Measurements from ENCODE around the gene RARRES2. TPM values are rescaled to one million over a fixed set of nuclear protein-coding genes. Genes with fewer than 3 reads are reported as not detected.

Gene RARRES2
- total and polyA plus RNA-seq, 2 of the 13 experiments (the other 11 are each of a cell fraction or from before 2014, with no cell fraction given), result 134 to 172 TPM

DNA sequence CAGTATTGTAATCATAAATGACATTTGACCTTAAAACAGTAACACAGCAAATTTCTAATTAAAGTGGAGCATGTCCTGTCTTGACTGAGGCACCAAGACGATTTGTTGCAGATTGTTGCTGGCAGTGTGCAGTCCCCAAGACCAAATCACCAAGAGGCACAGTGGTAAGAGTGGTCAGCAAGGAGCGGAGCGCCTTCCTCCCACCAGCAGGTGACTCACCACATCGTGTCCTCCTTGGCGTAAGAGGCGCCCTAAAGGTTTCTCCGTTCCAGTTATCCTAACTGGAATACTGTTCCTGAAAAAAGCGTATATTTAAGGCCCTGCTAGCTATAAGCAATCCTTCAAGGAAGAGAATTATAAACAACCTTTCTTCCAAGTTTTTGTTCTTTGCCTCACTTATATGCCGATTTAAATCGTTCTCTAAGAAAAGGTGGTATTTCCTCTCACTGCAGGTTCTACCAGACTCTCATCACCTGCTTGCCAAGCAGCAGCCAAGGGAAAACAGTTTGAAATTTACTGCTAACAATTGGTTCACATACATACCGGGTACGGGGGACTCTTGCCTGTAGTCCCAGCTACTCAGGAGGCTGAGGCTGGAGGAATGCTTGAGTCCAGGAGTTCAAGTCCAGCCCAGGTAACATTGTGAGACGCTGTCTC is 16.5 kb upstream of the RARRES2 start:
- H3K9ac ChIP-seq (ENCODE audit: insufficient read depth, low read depth, low read length), result no peak overlapping the region
- no peaks in the 10 kb centered on the region for H4K20me1 ChIP-seq (ENCODE audit: insufficient read depth, low read length)
- no peaks in the 10 kb centered on the region for H3K27me3 ChIP-seq (ENCODE audit: control insufficient read depth in 1 of 2, insufficient read depth in 2 of 2, low read length in 2 of 2)
- peak; percentile 49 for ATAC-seq
- no peak overlapping the region for H3K27ac ChIP-seq (ENCODE audit: extremely low read length, insufficient read depth, low read length)
- H3K4me2 ChIP-seq (ENCODE audit: low read depth, low read length), result peak overlapping the region; percentile 67
- ChIA-PET CTCF (ENCODE audit: low intra/inter-chr PET ratio, low total read pairs) (interaction anchor here (4.3 kb wide), 1 partner anchor 31 kb away, joined by 45 read pairs; no protein-coding TSS in a partner anchor), POLR2A (interaction anchor here (1.2 to 1.4 kb wide), 3 partner anchors 11 to 31 kb away, joined by 3 to 5 read pairs (median 5); partner anchors contain the start of gene REPIN1)
- no peak overlapping the region for H2AFZ ChIP-seq (ENCODE audit: low read length)
- no peaks in the 10 kb centered on the region for H3K79me2 ChIP-seq (ENCODE audit: insufficient read depth, low read length)
- no peaks in the 10 kb centered on the region for H3K36me3 ChIP-seq (replicated peaks in 1 of 2; ENCODE audit: control insufficient read depth in 1 of 2, insufficient read depth in 2 of 2, low read length in 2 of 2)
- no TSS peak for BruUV-seq (replicated peaks)
- in situ Hi-C loops (cut with HindIII; ENCODE audit: extremely low pct_ligation_motif_present, low pct_unique_long_range_greater_than_20kb), result no loop called here
- peak overlapping the region in 1 of 3 experiments; percentile 29; a peak in 1 of 6 replicates for H3K4me3 ChIP-seq (replicated peaks in 1 of 3; ENCODE audit: insufficient read depth in 1 of 3, low read depth in 2 of 3, low read length in 3 of 3)
- no peak for DNase-seq (ENCODE audit: low spot score)
- H3K4me1 ChIP-seq (ENCODE audit: insufficient read depth, low read length), result peaks cover 68% of the 10 kb centered on the region
- intact Hi-C loops (cut with micrococcal nuclease; ENCODE audit: unreplicated experiment), result loop anchor here (2.0 to 10.0 kb wide), 3 partner anchors 36 to 73 kb away; partner anchors contain the start of genes ACTR3C and LRRC61
- H3K9me3 ChIP-seq (ENCODE audit: low read length), result no peaks in the 10 kb centered on the region
- WGBS (ENCODE audit: low lambda C conversion rate), result 45% methylated on average over 13 of the region's 13 CpGs
- no peak for FAIRE-seq
- TF ChIP-seq ETV6 (CRISPR knock-in tag; conservative IDR thresholded peaks at IDR 0.05) (no peak), NR3C1 (CRISPR knock-in tag; IDR thresholded peaks at IDR 0.05) (no peak), ATF7 (IDR thresholded peaks at IDR 0.05) (no peak), ATF7 (CRISPR knock-in tag; IDR thresholded peaks at IDR 0.05) (no peak), MYNN (CRISPR knock-in tag; IDR thresholded peaks at IDR 0.05; ENCODE audit: low read depth) (no peak), FUBP1 (CRISPR knock-in tag; IDR thresholded peaks at IDR 0.05; ENCODE audit: borderline replicate concordance) (no peak), RFX3 (CRISPR knock-in tag; IDR thresholded peaks at IDR 0.05) (no peak), ZNF839 (CRISPR knock-in tag; IDR thresholded peaks at IDR 0.05; ENCODE audit: borderline replicate concordance) (no peak), KMT2A (CRISPR knock-in tag; IDR thresholded peaks at IDR 0.05) (no peak), SALL1 (CRISPR knock-in tag; IDR thresholded peaks at IDR 0.05) (0 out of 2 replicates have a peak, but pooled peaks have one; percentile 4), ZNF574 (CRISPR knock-in tag; IDR thresholded peaks at IDR 0.05) (peak; percentile 27; the same call in 1 of the 2 replicates), KDM6A (CRISPR knock-in tag; IDR thresholded peaks at IDR 0.05; ENCODE audit: low read depth) (no peak), ZNF263 (CRISPR knock-in tag; IDR thresholded peaks at IDR 0.05) (peak; percentile 76), FOSL2 (CRISPR knock-in tag; IDR thresholded peaks at IDR 0.05) (peak; percentile 71)
- TF ChIP-seq, protein P1, sequence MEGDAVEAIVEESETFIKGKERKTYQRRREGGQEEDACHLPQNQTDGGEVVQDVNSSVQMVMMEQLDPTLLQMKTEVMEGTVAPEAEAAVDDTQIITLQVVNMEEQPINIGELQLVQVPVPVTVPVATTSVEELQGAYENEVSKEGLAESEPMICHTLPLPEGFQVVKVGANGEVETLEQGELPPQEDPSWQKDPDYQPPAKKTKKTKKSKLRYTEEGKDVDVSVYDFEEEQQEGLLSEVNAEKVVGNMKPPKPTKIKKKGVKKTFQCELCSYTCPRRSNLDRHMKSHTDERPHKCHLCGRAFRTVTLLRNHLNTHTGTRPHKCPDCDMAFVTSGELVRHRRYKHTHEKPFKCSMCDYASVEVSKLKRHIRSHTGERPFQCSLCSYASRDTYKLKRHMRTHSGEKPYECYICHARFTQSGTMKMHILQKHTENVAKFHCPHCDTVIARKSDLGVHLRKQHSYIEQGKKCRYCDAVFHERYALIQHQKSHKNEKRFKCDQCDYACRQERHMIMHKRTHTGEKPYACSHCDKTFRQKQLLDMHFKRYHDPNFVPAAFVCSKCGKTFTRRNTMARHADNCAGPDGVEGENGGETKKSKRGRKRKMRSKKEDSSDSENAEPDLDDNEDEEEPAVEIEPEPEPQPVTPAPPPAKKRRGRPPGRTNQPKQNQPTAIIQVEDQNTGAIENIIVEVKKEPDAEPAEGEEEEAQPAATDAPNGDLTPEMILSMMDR (CRISPR knock-in tag; IDR thresholded peaks at IDR 0.05), result peak; percentile 30; the same call in 1 of the 2 replicates
- TF ChIP-seq, protein P2, sequence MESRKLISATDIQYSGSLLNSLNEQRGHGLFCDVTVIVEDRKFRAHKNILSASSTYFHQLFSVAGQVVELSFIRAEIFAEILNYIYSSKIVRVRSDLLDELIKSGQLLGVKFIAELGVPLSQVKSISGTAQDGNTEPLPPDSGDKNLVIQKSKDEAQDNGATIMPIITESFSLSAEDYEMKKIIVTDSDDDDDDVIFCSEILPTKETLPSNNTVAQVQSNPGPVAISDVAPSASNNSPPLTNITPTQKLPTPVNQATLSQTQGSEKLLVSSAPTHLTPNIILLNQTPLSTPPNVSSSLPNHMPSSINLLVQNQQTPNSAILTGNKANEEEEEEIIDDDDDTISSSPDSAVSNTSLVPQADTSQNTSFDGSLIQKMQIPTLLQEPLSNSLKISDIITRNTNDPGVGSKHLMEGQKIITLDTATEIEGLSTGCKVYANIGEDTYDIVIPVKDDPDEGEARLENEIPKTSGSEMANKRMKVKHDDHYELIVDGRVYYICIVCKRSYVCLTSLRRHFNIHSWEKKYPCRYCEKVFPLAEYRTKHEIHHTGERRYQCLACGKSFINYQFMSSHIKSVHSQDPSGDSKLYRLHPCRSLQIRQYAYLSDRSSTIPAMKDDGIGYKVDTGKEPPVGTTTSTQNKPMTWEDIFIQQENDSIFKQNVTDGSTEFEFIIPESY (CRISPR knock-in tag; IDR thresholded peaks at IDR 0.05), result 0 out of 2 replicates have a peak, but pooled peaks have one; percentile 39

All from HepG2 (cell line).